Measurements from ENCODE around the gene CPTP. TPM values are rescaled to one million over a fixed set of nuclear protein-coding genes. Genes with fewer than 3 reads are reported as not detected.

CPTP gene
- polyA plus RNA-seq, 3 donors: 6.4 to 7.7 (median 7.4) TPM

DNA sequence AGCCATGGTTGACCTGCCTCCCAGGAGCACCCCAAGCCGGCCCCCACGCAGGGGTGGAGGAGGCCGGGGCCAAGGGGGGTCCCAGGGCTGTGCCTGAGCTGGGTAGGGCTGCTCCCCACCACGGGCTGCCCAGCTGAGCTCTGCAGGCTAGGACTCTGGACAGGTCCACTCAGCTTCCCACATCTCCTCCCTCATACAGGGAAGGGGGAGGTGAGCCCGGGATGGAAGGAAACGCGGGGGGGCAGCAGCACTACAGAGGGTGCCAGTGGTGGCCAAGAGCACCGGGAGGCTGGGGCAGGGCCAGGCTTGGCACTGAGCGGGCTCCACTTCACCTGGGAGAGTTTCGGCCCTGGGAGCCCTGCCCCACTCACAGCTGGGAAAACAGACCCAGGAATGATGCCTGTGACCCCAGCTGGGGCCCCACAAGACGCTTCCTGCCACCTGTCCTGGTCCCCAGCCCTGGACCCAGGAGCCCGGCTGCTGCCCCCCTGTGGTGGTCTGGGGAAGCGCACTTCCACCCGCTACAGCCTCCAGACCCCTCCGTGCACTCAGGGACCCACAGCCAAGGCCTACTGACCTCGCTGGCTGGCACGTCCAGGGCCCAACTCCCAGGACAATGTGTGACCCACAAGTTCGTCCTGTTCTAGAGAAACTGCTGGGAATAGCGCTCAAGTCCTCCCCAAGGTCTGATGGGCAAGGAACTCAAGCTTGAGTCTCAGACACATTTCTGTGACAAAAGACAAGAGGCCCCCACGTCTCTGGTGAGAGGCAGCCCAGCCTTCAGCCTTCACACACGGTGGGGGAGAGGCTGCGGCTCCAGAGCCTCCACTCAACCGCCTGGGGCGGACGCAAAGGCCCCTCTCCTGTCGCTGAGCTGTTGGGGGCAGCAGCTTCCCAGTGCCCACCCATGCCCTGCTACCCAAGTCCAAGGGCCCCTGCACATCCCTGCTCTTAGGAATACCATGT lies 47.4 kb downstream of the CPTP start:
- Mint-ChIP-seq H3K27me3 (ENCODE audit: low read depth in 3 of 3) (peaks cover 7 to 12% (median 10%) of the 10 kb centered on the region in 3 donors), H3K9me3 (peaks cover 0 to 3% (median 0%) of the 10 kb centered on the region in 7 donors), H3K36me3 (peaks cover 8 to 12% of the 10 kb centered on the region in 2 donors), H3K27ac (peak overlapping the region in 2 of 7 donors; percentile 51 to 73), H3K4me1 (peaks cover 40% of the 10 kb centered on the region), H3K4me3 (peak overlapping the region in 1 of 2 donors; percentile 39)
- DNase-seq: peak; percentile 40 to 63 (median 55)
- Histone ChIP-seq H2AFZ (ENCODE audit: insufficient read depth, low read depth, low read length, poor library complexity, severe bottlenecking) (no peak overlapping the region), H3K4me3 (replicated peaks in 1 of 3; ENCODE audit: low read depth in 2 of 3, low read length in 3 of 3) (peak overlapping the region in 1 of 3 experiments; percentile 48), H3K79me2 (ENCODE audit: insufficient read depth, low read length) (peaks cover 20% of the 10 kb centered on the region), H3K4me1 (ENCODE audit: control insufficient read depth in 1 of 2, insufficient read depth in 2 of 2, low read length in 2 of 2) (peaks cover 37 to 49% of the 10 kb centered on the region in 2 donors), H3K9ac (ENCODE audit: insufficient read depth, low read length, poor library complexity, severe bottlenecking) (peak overlapping the region; percentile 47), H3K4me2 (replicated peaks; ENCODE audit: extremely low read depth, low read length, poor library complexity, severe bottlenecking) (peak overlapping the region; percentile 54), H3K9me3 (replicated peaks in 1 of 2; ENCODE audit: control insufficient read depth in 1 of 2, insufficient read depth in 1 of 2, low read length in 2 of 2) (peaks cover 0 to 4% of the 10 kb centered on the region in 2 donors), H3K27me3 (ENCODE audit: control insufficient read depth in 2 of 2, insufficient read depth in 2 of 2, low read length in 2 of 2) (no peaks in the 10 kb centered on the region), H3K27ac (ENCODE audit: low read depth in 1 of 2, low read length in 2 of 2) (no peak overlapping the region), H4K20me1 (ENCODE audit: insufficient read depth, low read length) (peaks cover 19% of the 10 kb centered on the region), H3K36me3 (replicated peaks in 1 of 2; ENCODE audit: control insufficient read depth in 1 of 2, insufficient read depth in 2 of 2, low read length in 2 of 2) (peaks cover 0 to 9% of the 10 kb centered on the region in 2 donors)
- TF ChIP-seq, protein P1, sequence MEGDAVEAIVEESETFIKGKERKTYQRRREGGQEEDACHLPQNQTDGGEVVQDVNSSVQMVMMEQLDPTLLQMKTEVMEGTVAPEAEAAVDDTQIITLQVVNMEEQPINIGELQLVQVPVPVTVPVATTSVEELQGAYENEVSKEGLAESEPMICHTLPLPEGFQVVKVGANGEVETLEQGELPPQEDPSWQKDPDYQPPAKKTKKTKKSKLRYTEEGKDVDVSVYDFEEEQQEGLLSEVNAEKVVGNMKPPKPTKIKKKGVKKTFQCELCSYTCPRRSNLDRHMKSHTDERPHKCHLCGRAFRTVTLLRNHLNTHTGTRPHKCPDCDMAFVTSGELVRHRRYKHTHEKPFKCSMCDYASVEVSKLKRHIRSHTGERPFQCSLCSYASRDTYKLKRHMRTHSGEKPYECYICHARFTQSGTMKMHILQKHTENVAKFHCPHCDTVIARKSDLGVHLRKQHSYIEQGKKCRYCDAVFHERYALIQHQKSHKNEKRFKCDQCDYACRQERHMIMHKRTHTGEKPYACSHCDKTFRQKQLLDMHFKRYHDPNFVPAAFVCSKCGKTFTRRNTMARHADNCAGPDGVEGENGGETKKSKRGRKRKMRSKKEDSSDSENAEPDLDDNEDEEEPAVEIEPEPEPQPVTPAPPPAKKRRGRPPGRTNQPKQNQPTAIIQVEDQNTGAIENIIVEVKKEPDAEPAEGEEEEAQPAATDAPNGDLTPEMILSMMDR (IDR thresholded peaks at IDR 0.05): peak; percentile 96
- intact Hi-C loops (cut with micrococcal nuclease): loop anchor here in 1 of 2 donors (10.0 kb wide), 2 partner anchors 257 to 357 kb away; partner anchors contain the start of genes C1orf159 and ISG15
- 33% methylated on average over 23 of the region's 26 CpGs for WGBS (ENCODE audit: insufficient coverage)

DNA sequence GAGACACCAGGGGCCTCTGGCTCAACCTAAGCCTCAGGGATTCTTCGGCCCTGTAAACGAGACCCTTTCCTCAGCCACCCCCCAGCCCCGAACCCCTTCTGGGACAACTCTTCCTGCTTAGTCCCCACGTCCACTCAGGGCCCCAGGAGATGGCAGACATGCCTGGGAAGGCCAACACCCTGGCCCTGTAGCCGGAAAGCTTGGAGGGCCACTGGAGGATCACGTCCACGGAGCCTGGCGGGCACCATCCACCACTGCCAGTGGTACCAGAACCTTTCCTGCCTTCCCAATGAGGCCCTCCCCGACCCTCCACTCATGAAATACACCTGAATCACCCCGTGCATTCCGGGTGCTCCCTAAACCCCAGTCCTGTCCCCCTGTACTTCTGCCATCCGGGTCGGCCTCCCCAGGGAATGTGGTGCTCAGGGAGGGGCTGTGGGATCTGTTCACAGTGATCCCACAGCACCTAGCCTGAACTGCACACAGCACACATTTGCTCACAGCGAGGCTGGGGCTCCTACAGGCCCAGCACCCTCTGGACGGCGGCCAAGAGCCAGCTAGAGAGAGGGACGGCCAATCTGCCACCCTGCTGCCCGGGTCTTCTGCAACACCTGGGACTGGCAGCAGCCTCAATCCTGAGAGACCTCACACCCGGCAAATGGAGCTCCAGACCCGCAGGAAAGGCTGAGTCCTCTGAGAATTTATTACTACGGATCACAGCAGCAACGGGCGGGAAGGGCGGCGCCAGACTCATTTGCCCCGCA lies 48.6 kb downstream of the CPTP start:
- TF ChIP-seq, protein P1 (IDR thresholded peaks at IDR 0.05): no peak
- H3K4me3 ChIP-seq (replicated peaks in 1 of 3; ENCODE audit: low read depth in 2 of 3, low read length in 3 of 3): peak overlapping the region in 1 of 3 experiments; percentile 82
- H3K27me3 Mint-ChIP-seq (ENCODE audit: low read depth in 3 of 3): peaks cover 7 to 10% (median 10%) of the 10 kb centered on the region in 3 donors
- no peaks in the 10 kb centered on the region for H3K27me3 ChIP-seq (ENCODE audit: control insufficient read depth in 2 of 2, insufficient read depth in 2 of 2, low read length in 2 of 2)
- H3K9me3 Mint-ChIP-seq: peaks cover 0 to 2% (median 0%) of the 10 kb centered on the region in 7 donors
- peaks cover 0 to 9% of the 10 kb centered on the region in 2 donors for H3K36me3 ChIP-seq (replicated peaks in 1 of 2; ENCODE audit: control insufficient read depth in 1 of 2, insufficient read depth in 2 of 2, low read length in 2 of 2)
- H4K20me1 ChIP-seq (ENCODE audit: insufficient read depth, low read length): peaks cover 19% of the 10 kb centered on the region
- H3K9me3 ChIP-seq (replicated peaks in 1 of 2; ENCODE audit: control insufficient read depth in 1 of 2, insufficient read depth in 1 of 2, low read length in 2 of 2): no peaks in the 10 kb centered on the region
- 93% methylated on average over 21 of the region's 26 CpGs for WGBS (ENCODE audit: insufficient coverage)
- peaks cover 37 to 49% of the 10 kb centered on the region in 2 donors for H3K4me1 ChIP-seq (ENCODE audit: control insufficient read depth in 1 of 2, insufficient read depth in 2 of 2, low read length in 2 of 2)
- peak overlapping the region; percentile 72 for H3K4me2 ChIP-seq (replicated peaks; ENCODE audit: extremely low read depth, low read length, poor library complexity, severe bottlenecking)
- no peak overlapping the region for H3K27ac ChIP-seq (ENCODE audit: low read depth in 1 of 2, low read length in 2 of 2)
- H3K36me3 Mint-ChIP-seq: peaks cover 8 to 12% of the 10 kb centered on the region in 2 donors
- intact Hi-C loops (cut with micrococcal nuclease): loop anchor here in 1 of 2 donors (10.0 kb wide), 2 partner anchors 258 to 358 kb away; partner anchors contain the start of genes C1orf159 and ISG15
- peaks cover 20% of the 10 kb centered on the region for H3K79me2 ChIP-seq (ENCODE audit: insufficient read depth, low read length)
- peak overlapping the region in 1 of 2 donors; percentile 81 for H3K4me3 Mint-ChIP-seq
- H3K27ac Mint-ChIP-seq: peak overlapping the region in 1 of 7 donors; percentile 73
- peaks cover 40% of the 10 kb centered on the region for H3K4me1 Mint-ChIP-seq
- H2AFZ ChIP-seq (ENCODE audit: insufficient read depth, low read depth, low read length, poor library complexity, severe bottlenecking): no peak overlapping the region
- no peak for DNase-seq
- no peak overlapping the region for H3K9ac ChIP-seq (ENCODE audit: insufficient read depth, low read length, poor library complexity, severe bottlenecking)
